Measurements from ENCODE around the gene GARNL3. TPM values are rescaled to one million over a fixed set of nuclear protein-coding genes. Genes with fewer than 3 reads are reported as not detected.

Gene GARNL3
- total and polyA plus RNA-seq, 2 of the 13 experiments (the other 11 are each of a cell fraction or from before 2014, with no cell fraction given): 3.9 to 11.0 TPM

DNA sequence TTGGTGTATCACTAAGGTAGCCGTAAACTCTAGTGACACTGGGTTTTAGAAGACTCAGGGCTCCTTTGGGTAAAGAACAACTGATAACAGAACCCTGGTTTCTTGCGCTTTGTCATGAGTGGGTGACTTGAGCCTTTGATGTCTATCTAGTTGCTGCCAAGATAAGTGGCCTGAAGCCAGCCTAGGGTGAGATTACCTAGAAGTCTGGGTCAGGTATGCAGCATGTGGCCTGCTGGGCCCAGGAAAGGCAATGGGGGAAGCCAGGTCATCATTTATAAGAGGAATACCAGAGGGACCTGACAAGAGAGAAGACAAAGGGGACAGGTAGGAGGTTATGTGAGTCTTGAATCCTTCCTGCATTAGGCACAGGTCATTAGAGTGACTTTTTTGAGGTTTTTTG, 23.2 kb upstream of the GARNL3 start:
- Histone ChIP-seq H3K4me1 (ENCODE audit: insufficient read depth, low read length) (0 out of 2 replicates have a peak, but pooled peaks cover 4% of the 10 kb centered on the region), H3K9me3 (ENCODE audit: low read length) (no peaks in the 10 kb centered on the region), H3K4me2 (ENCODE audit: low read depth, low read length) (no peak overlapping the region), H3K4me3 (replicated peaks in 1 of 3; ENCODE audit: insufficient read depth in 1 of 3, low read depth in 2 of 3, low read length in 3 of 3) (no peak overlapping the region), H4K20me1 (ENCODE audit: insufficient read depth, low read length) (no peaks in the 10 kb centered on the region), H3K36me3 (replicated peaks in 1 of 2; ENCODE audit: control insufficient read depth in 1 of 2, insufficient read depth in 2 of 2, low read length in 2 of 2) (peaks cover 1 to 8% of the 10 kb centered on the region in 2 experiments; a peak in 2 of 5 replicates), H3K27ac (ENCODE audit: extremely low read length, insufficient read depth, low read length) (no peak overlapping the region), H3K79me2 (ENCODE audit: insufficient read depth, low read length) (no peaks in the 10 kb centered on the region), H3K27me3 (ENCODE audit: control insufficient read depth in 1 of 2, insufficient read depth in 2 of 2, low read length in 2 of 2) (no peaks in the 10 kb centered on the region), H2AFZ (ENCODE audit: low read length) (no peak overlapping the region), H3K9ac (ENCODE audit: insufficient read depth, low read depth, low read length) (no peak overlapping the region)
- ChIA-PET POLR2A (no interaction called here), CTCF (ENCODE audit: low intra/inter-chr PET ratio, low total read pairs) (no interaction called here)
- TF ChIP-seq CENPT (CRISPR knock-in tag; IDR thresholded peaks at IDR 0.05; ENCODE audit: low read depth): no peak
- TF ChIP-seq SPEN (CRISPR knock-in tag; IDR thresholded peaks at IDR 0.05; ENCODE audit: low read depth): no peak
- no peak for TF ChIP-seq ZNF451 (CRISPR knock-in tag; IDR thresholded peaks at IDR 0.05)
- no peak for ATAC-seq
- intact Hi-C loops (cut with micrococcal nuclease; ENCODE audit: unreplicated experiment) (no loop called here), in situ Hi-C loops (cut with HindIII; ENCODE audit: extremely low pct_ligation_motif_present, low pct_unique_long_range_greater_than_20kb) (no loop called here)
- FAIRE-seq: no peak
- WGBS (ENCODE audit: low lambda C conversion rate): 100% methylated on average over 2 of the region's 2 CpGs
- BruUV-seq (replicated peaks): no TSS peak
- no peak for DNase-seq (ENCODE audit: low spot score)

DNA sequence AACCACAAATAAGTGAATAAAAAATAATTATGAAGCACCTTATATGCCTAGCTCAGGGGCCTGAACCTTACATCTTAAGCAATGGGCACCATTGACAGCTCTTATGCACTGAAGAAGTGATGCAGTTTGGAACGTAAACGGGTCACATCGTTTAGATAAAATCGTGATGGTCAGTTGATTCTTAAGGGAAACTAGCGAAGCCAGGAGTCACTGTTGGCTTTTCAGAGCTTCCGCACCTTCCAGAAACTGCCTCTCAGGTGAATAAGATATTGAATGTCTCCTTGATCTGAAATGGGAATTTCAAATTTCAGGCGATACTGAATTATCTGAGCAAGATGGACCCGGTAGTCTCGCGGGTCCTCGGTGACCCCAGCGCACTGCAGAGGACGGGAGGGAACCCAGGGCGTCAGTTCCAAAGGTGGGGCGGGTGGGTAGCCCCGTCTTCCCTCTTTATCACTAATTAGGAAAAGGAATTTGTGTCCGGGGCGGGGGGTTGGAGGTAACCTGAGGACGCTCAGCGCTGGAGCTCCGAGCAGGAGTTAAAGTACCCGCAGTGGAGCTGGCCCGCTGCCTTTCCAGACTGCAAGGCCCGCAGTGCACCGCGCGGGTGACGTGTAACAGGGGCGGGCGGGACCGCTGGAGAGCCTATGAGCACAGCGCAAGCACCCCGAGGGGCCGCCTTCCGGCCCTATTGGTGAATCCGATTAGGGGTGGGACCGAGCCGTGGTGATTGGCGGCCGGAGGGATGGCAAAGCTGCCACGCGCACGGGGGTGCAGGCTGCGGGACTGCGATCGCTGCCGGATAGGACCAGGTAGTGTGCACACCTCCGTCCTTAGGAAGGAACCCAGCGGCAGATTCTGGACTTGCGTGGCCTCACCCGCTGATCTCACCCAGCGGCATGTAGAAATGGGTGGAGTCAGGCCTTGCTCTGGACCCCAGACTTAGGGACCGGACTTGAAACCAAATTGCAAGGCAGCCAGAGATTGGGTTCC, 19.7 kb upstream of the GARNL3 start:
- intact Hi-C loops (cut with micrococcal nuclease; ENCODE audit: unreplicated experiment): no loop called here
- H3K4me1 ChIP-seq (ENCODE audit: insufficient read depth, low read length): peaks cover 10% of the 10 kb centered on the region; the same call in 1 of the 2 replicates
- H3K79me2 ChIP-seq (ENCODE audit: insufficient read depth, low read length): no peaks in the 10 kb centered on the region
- no peaks in the 10 kb centered on the region for H4K20me1 ChIP-seq (ENCODE audit: insufficient read depth, low read length)
- in situ Hi-C loops (cut with HindIII; ENCODE audit: extremely low pct_ligation_motif_present, low pct_unique_long_range_greater_than_20kb): no loop called here
- H3K4me3 ChIP-seq (replicated peaks in 1 of 3; ENCODE audit: insufficient read depth in 1 of 3, low read depth in 2 of 3, low read length in 3 of 3): peak overlapping the region in 1 of 3 experiments; percentile 27; a peak in 1 of 6 replicates
- CTCF ChIA-PET (ENCODE audit: low intra/inter-chr PET ratio, low total read pairs): no interaction called here
- H3K36me3 ChIP-seq (replicated peaks in 1 of 2; ENCODE audit: control insufficient read depth in 1 of 2, insufficient read depth in 2 of 2, low read length in 2 of 2): peaks cover 1 to 5% of the 10 kb centered on the region in 2 experiments; a peak in 2 of 5 replicates
- DNase-seq (ENCODE audit: low spot score) (peak; percentile 41), FAIRE-seq (no peak), ATAC-seq (peak; percentile 99)
- H3K27ac ChIP-seq (ENCODE audit: extremely low read length, insufficient read depth, low read length): no peak overlapping the region
- H3K27me3 ChIP-seq (ENCODE audit: control insufficient read depth in 1 of 2, insufficient read depth in 2 of 2, low read length in 2 of 2): no peaks in the 10 kb centered on the region
- H3K4me2 ChIP-seq (ENCODE audit: low read depth, low read length): peak overlapping the region; percentile 19; the same call in 1 of the 2 replicates
- BruUV-seq (replicated peaks): no TSS peak
- H3K9me3 ChIP-seq (ENCODE audit: low read length): no peaks in the 10 kb centered on the region
- POLR2A ChIA-PET: no interaction called here
- WGBS (ENCODE audit: low lambda C conversion rate): 93% methylated on average over 28 of the region's 53 CpGs
- no peak overlapping the region for H2AFZ ChIP-seq (ENCODE audit: low read length)
- H3K9ac ChIP-seq (ENCODE audit: insufficient read depth, low read depth, low read length): no peak overlapping the region
- peak; percentile 84 for TF ChIP-seq ZNF143 (CRISPR knock-in tag; IDR thresholded peaks at IDR 0.05)
- no peak for TF ChIP-seq FOXJ3 (CRISPR knock-in tag; IDR thresholded peaks at IDR 0.05; ENCODE audit: borderline replicate concordance)
- TF ChIP-seq NFKBIZ (CRISPR knock-in tag; IDR thresholded peaks at IDR 0.05): no peak
- TF ChIP-seq ZFY (CRISPR knock-in tag; IDR thresholded peaks at IDR 0.05): 0 out of 2 replicates have a peak, but pooled peaks have one; percentile 27
- TF ChIP-seq SP2 (CRISPR knock-in tag; IDR thresholded peaks at IDR 0.05): peak; percentile 81
- peak; percentile 82 for TF ChIP-seq THAP11 (CRISPR knock-in tag; IDR thresholded peaks at IDR 0.05)
- TF ChIP-seq NFYC (CRISPR knock-in tag; IDR thresholded peaks at IDR 0.05): peak; percentile 66
- TF ChIP-seq SSRP1 (CRISPR knock-in tag; IDR thresholded peaks at IDR 0.05): no peak
- TF ChIP-seq, protein P1, sequence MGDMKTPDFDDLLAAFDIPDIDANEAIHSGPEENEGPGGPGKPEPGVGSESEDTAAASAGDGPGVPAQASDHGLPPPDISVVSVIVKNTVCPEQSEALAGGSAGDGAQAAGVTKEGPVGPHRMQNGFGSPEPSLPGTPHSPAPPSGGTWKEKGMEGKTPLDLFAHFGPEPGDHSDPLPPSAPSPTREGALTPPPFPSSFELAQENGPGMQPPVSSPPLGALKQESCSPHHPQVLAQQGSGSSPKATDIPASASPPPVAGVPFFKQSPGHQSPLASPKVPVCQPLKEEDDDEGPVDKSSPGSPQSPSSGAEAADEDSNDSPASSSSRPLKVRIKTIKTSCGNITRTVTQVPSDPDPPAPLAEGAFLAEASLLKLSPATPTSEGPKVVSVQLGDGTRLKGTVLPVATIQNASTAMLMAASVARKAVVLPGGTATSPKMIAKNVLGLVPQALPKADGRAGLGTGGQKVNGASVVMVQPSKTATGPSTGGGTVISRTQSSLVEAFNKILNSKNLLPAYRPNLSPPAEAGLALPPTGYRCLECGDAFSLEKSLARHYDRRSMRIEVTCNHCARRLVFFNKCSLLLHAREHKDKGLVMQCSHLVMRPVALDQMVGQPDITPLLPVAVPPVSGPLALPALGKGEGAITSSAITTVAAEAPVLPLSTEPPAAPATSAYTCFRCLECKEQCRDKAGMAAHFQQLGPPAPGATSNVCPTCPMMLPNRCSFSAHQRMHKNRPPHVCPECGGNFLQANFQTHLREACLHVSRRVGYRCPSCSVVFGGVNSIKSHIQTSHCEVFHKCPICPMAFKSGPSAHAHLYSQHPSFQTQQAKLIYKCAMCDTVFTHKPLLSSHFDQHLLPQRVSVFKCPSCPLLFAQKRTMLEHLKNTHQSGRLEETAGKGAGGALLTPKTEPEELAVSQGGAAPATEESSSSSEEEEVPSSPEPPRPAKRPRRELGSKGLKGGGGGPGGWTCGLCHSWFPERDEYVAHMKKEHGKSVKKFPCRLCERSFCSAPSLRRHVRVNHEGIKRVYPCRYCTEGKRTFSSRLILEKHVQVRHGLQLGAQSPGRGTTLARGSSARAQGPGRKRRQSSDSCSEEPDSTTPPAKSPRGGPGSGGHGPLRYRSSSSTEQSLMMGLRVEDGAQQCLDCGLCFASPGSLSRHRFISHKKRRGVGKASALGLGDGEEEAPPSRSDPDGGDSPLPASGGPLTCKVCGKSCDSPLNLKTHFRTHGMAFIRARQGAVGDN (CRISPR knock-in tag; IDR thresholded peaks at IDR 0.05): peak; percentile 40
- TF ChIP-seq ZNF329 (CRISPR knock-in tag; IDR thresholded peaks at IDR 0.05; ENCODE audit: low read depth): no peak
- 0 out of 2 replicates have a peak, but pooled peaks have one; percentile 3 for TF ChIP-seq CREB1 (IDR thresholded peaks at IDR 0.05)
- no peak for TF ChIP-seq CREB1 (CRISPR knock-in tag; IDR thresholded peaks at IDR 0.05)
